ENCODE results near the gene SLFN5. TPM values are rescaled to one million over a fixed set of nuclear protein-coding genes. Genes with fewer than 3 reads are reported as not detected.

The SLFN5 gene
- total RNA-seq, 2 experiments from 2014 or later = 28.5 to 32.7 TPM

GRCh38 chr17:35210741-35211140 lies 32.1 kb upstream of the SLFN5 start:
- no peak for ATAC-seq (ENCODE audit: poor library complexity)
- POLR2A ChIA-PET = interaction anchor here (0.9 to 8.7 kb wide), 6 partner anchors 22 to 326 kb away, joined by 3 to 440 read pairs (median 3); partner anchors contain the start of gene SLFN5
- TF ChIP-seq, protein P1, sequence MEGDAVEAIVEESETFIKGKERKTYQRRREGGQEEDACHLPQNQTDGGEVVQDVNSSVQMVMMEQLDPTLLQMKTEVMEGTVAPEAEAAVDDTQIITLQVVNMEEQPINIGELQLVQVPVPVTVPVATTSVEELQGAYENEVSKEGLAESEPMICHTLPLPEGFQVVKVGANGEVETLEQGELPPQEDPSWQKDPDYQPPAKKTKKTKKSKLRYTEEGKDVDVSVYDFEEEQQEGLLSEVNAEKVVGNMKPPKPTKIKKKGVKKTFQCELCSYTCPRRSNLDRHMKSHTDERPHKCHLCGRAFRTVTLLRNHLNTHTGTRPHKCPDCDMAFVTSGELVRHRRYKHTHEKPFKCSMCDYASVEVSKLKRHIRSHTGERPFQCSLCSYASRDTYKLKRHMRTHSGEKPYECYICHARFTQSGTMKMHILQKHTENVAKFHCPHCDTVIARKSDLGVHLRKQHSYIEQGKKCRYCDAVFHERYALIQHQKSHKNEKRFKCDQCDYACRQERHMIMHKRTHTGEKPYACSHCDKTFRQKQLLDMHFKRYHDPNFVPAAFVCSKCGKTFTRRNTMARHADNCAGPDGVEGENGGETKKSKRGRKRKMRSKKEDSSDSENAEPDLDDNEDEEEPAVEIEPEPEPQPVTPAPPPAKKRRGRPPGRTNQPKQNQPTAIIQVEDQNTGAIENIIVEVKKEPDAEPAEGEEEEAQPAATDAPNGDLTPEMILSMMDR (IDR thresholded peaks at IDR 0.05) = peak; percentile 16
- no peaks in the 10 kb centered on the region for H3K27me3 ChIP-seq (ENCODE audit: control insufficient read depth in 1 of 2, insufficient read depth in 2 of 2, low read length in 2 of 2)
- DNase-seq = peak in 10 of 14 experiments; percentile 17 to 68 (median 49)
- peaks cover 51% of the 10 kb centered on the region for H3K4me1 ChIP-seq (ENCODE audit: insufficient read depth, low read length)
- H3K36me3 ChIP-seq (ENCODE audit: insufficient read depth, low read length) = no peaks in the 10 kb centered on the region
- H3K4me3 ChIP-seq (ENCODE audit: low read length) = no peak overlapping the region
- Mint-ChIP-seq H3K4me3 (peak overlapping the region; percentile 31), H3K27me3 (no peaks in the 10 kb centered on the region), H3K4me1 (ENCODE audit: low read depth) (peaks cover 90% of the 10 kb centered on the region), H3K9me3 (peaks cover 7% of the 10 kb centered on the region), H3K27ac (peak overlapping the region; percentile 91), H3K36me3 (ENCODE audit: low read depth) (peaks cover 12% of the 10 kb centered on the region)
- intact Hi-C loops (cut with DNase I, micrococcal nuclease) = no loop called here
- H3K9me3 ChIP-seq (ENCODE audit: control insufficient read depth in 1 of 2, insufficient read depth in 1 of 2, low read length in 2 of 2) = no peaks in the 10 kb centered on the region
- CTCF ChIA-PET = interaction anchor here (0.6 to 1.2 kb wide), 5 partner anchors 11 to 45 kb away, joined by 3 to 4 read pairs (median 3); partner anchors contain the start of gene SLFN5
- no peak overlapping the region for H3K27ac ChIP-seq (ENCODE audit: low read depth in 1 of 2, low read length in 2 of 2)

GRCh38 chr17:35212668-35213067 lies 30.2 kb upstream of the SLFN5 start:
- ATAC-seq (ENCODE audit: poor library complexity) (no peak), DNase-seq (peak in 2 of 14 experiments; percentile 22 to 30)
- Histone ChIP-seq H3K9me3 (ENCODE audit: control insufficient read depth in 1 of 2, insufficient read depth in 1 of 2, low read length in 2 of 2) (no peaks in the 10 kb centered on the region), H3K27me3 (ENCODE audit: control insufficient read depth in 1 of 2, insufficient read depth in 2 of 2, low read length in 2 of 2) (no peaks in the 10 kb centered on the region), H3K27ac (ENCODE audit: low read depth in 1 of 2, low read length in 2 of 2) (peak overlapping the region; percentile 57 to 89), H3K4me3 (ENCODE audit: low read length) (no peak overlapping the region), H3K36me3 (ENCODE audit: insufficient read depth, low read length) (no peaks in the 10 kb centered on the region), H3K4me1 (ENCODE audit: insufficient read depth, low read length) (peaks cover 65% of the 10 kb centered on the region)
- Mint-ChIP-seq H3K4me3 (no peak overlapping the region), H3K9me3 (peaks cover 5% of the 10 kb centered on the region), H3K36me3 (ENCODE audit: low read depth) (peaks cover 4% of the 10 kb centered on the region), H3K27ac (peak overlapping the region; percentile 91), H3K27me3 (no peaks in the 10 kb centered on the region), H3K4me1 (ENCODE audit: low read depth) (peaks cover 88% of the 10 kb centered on the region)
- ChIA-PET POLR2A (interaction anchor here (0.6 to 8.7 kb wide), 15 partner anchors 15 to 597 kb away, joined by 3 to 440 read pairs (median 15); partner anchors contain the start of genes PEX12, SLFN11, SLFN12L and SLFN5), CTCF (interaction anchor here (0.7 to 3.9 kb wide), 3 partner anchors 29 to 100 kb away, joined by 3 to 19 read pairs (median 5); partner anchors contain the start of gene SLFN5)
- intact Hi-C loops (cut with DNase I, micrococcal nuclease) = loop anchor here in 1 of 2 experiments (2.0 kb wide), 1 partner anchor 36 kb away; no protein-coding TSS in a partner anchor
- TF ChIP-seq, protein P1 (IDR thresholded peaks at IDR 0.05) = no peak

GRCh38 chr17:35213412-35213940 lies 29.4 kb upstream of the SLFN5 start:
- Histone ChIP-seq H3K4me1 (ENCODE audit: insufficient read depth, low read length) (peaks cover 73% of the 10 kb centered on the region), H3K36me3 (ENCODE audit: insufficient read depth, low read length) (no peaks in the 10 kb centered on the region), H3K9me3 (ENCODE audit: control insufficient read depth in 1 of 2, insufficient read depth in 1 of 2, low read length in 2 of 2) (no peaks in the 10 kb centered on the region), H3K4me3 (ENCODE audit: low read length) (peak overlapping the region; percentile 46), H3K27me3 (ENCODE audit: control insufficient read depth in 1 of 2, insufficient read depth in 2 of 2, low read length in 2 of 2) (no peaks in the 10 kb centered on the region), H3K27ac (ENCODE audit: low read depth in 1 of 2, low read length in 2 of 2) (peak overlapping the region; percentile 57 to 89)
- H3K9me3 Mint-ChIP-seq = peaks cover 5% of the 10 kb centered on the region
- peak overlapping the region; percentile 91 for H3K27ac Mint-ChIP-seq
- peak overlapping the region; percentile 18 for H3K4me3 Mint-ChIP-seq
- no peaks in the 10 kb centered on the region for H3K27me3 Mint-ChIP-seq
- CTCF ChIA-PET = interaction anchor here (1.0 to 3.9 kb wide), 10 partner anchors 22 to 322 kb away, joined by 3 to 19 read pairs (median 4); partner anchors contain the start of gene SLFN5
- peaks cover 4% of the 10 kb centered on the region for H3K36me3 Mint-ChIP-seq (ENCODE audit: low read depth)
- ATAC-seq (ENCODE audit: poor library complexity) (no peak), DNase-seq (no peak)
- intact Hi-C loops (cut with DNase I, micrococcal nuclease) = loop anchor here in 1 of 2 experiments (2.0 kb wide), 1 partner anchor 37 kb away; no protein-coding TSS in a partner anchor
- TF ChIP-seq, protein P1 (IDR thresholded peaks at IDR 0.05) = no peak
- H3K4me1 Mint-ChIP-seq (ENCODE audit: low read depth) = peaks cover 91% of the 10 kb centered on the region
- POLR2A ChIA-PET = interaction anchor here (0.6 to 8.7 kb wide), 44 partner anchors 8 to 1341 kb away, joined by 3 to 440 read pairs (median 8); partner anchors contain the start of genes PEX12, RASL10B, SLFN11 and SLFN12L

All from CD4-positive, alpha-beta T cell (primary cell).